Spleen (tissue), 7 donors: ENCODE measurements around the gene PCNX2.

Experiments
- CTCF ChIP-seq, 11 experiments: fragments of 200-600 bp in 7 of 11; fragments of 450-650 bp in 4 of 11; sonication (generic) in 4 of 11; IDR thresholded peaks in 8 of 11; conservative IDR thresholded peaks in 3 of 11; 1 replicate in 7 of 11; 2 replicates in 4 of 11; pipeline versions ENCODE4 v1.4.0 to v1.8.0; 2016 to 2021; ENCODE audit warnings: antibody characterized with exemption in 11 of 11, inconsistent platforms in 4 of 11, mild to moderate bottlenecking in 1 of 11
- POLR2AphosphoS5 ChIP-seq, 3 donors: sonication (generic); formaldehyde crosslinking; IDR thresholded peaks; one replicate each; pipeline ENCODE4 v1.5.1; 2017; ENCODE audit warnings: antibody characterized with exemption in 3 of 3
- donor health status: DM: no; HTN: no; CAD: no; lungs with moderate emphysema.
- donor health status: DM: no; HTN: no; CAD: no.
- donor health status: DM: no; HTN: no; CAD: no.

- no peak for TF ChIP-seq CTCF (IDR thresholded peaks at IDR 0.05 in 8 of 11, conservative IDR thresholded peaks at IDR 0.05 in 3 of 11)
- TF ChIP-seq POLR2AphosphoS5 (IDR thresholded peaks at IDR 0.05): no peak
Observed at GRCh38 chr1:233326319-233326718, 30.8 kb upstream of the PCNX2 start.
